ENCODE results near the gene PLSCR3.

Gene PLSCR3

GRCh38 chr17:7343250-7343649, 51.1 kb downstream of the PLSCR3 start (continued):
- no peak for TF ChIP-seq CSRNP3 (CRISPR knock-in tag; IDR thresholded peaks at IDR 0.05)
- TF ChIP-seq ZFP3 (CRISPR knock-in tag; IDR thresholded peaks at IDR 0.05), result no peak
- TF ChIP-seq ESRRG (CRISPR knock-in tag; IDR thresholded peaks at IDR 0.05), result no peak
- no peak for TF ChIP-seq OSR1 (CRISPR knock-in tag; IDR thresholded peaks at IDR 0.05)
- no peak for TF ChIP-seq CREB5 (CRISPR knock-in tag; IDR thresholded peaks at IDR 0.05; ENCODE audit: low read depth)

- no peak for ATAC-seq
- TF ChIP-seq RARB (CRISPR knock-in tag; IDR thresholded peaks at IDR 0.05) (no peak), ZNF70 (CRISPR knock-in tag; IDR thresholded peaks at IDR 0.05) (no peak), BACH2 (CRISPR knock-in tag; IDR thresholded peaks at IDR 0.05; ENCODE audit: borderline replicate concordance) (no peak), CREB5 (CRISPR knock-in tag; IDR thresholded peaks at IDR 0.05; ENCODE audit: low read depth) (no peak), TOX (CRISPR knock-in tag; IDR thresholded peaks at IDR 0.05; ENCODE audit: borderline replicate concordance) (no peak), ZFP3 (CRISPR knock-in tag; IDR thresholded peaks at IDR 0.05) (no peak), GLIS3 (CRISPR knock-in tag; IDR thresholded peaks at IDR 0.05) (no peak), OSR1 (CRISPR knock-in tag; IDR thresholded peaks at IDR 0.05) (no peak), TSHZ2 (CRISPR knock-in tag; IDR thresholded peaks at IDR 0.05) (no peak), POU6F1 (CRISPR knock-in tag; IDR thresholded peaks at IDR 0.05; ENCODE audit: borderline replicate concordance, low read depth) (no peak), ESRRG (CRISPR knock-in tag; IDR thresholded peaks at IDR 0.05) (no peak), TCF4 (CRISPR knock-in tag; IDR thresholded peaks at IDR 0.05; ENCODE audit: borderline replicate concordance) (no peak), ZFP30 (CRISPR knock-in tag; IDR thresholded peaks at IDR 0.05) (no peak), ZC3H10 (CRISPR knock-in tag; IDR thresholded peaks at IDR 0.05) (no peak), PATZ1 (CRISPR knock-in tag; IDR thresholded peaks at IDR 0.05; ENCODE audit: borderline replicate concordance) (no peak), SNAI2 (CRISPR knock-in tag; IDR thresholded peaks at IDR 0.05) (no peak), CSRNP3 (CRISPR knock-in tag; IDR thresholded peaks at IDR 0.05) (no peak), ISL1 (CRISPR knock-in tag; IDR thresholded peaks at IDR 0.05) (no peak)
These were observed 52.5 kb downstream of the PLSCR3 start for GRCh38 chr17:7341842-7342241.
